NCI-H345 (cell line): ENCODE data around the gene PLAAT3.
"Not testable (repeated sequence)": the region's sequence is repeated elsewhere in the genome, so short reads cannot be mapped to it uniquely, and the experiment has no call there.

Experiments
- DNase-seq: peaks from one replicate; lab custom pipeline; 2025; lab: John Stamatoyannopoulos, UW

The PLAAT3 gene

DNA sequence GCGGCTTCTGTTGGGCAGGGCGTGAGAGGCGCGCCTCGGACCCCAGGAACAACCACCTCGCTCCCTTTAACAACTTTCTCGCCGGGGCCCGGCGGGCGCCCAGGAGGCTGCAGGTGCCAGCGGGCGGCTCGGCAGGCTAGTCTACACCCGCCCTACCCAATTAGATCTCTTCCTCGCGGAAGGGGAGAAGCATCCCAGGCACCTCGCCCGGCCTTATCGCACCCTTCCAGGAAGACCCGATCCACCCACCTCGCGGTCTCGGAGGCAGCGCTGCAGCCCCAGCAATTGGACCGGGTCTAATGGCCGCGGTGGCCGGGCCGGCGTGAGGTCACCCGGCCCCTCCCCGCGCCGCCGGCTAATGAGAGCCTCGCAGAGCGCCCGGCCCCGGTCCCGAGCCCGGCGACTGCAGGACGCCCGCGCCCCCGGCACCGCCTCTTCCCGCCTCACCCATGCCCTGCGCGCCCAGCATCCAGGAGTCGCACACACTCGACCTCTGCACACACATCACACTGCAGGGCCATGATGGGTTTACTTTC is at the start of gene PLAAT3:
Gene PLAAT3 (minus strand): TSS at position 298 of the 536 bp plus-strand sequence. CDS start 419 bp downstream, outside the sequence.
- peak; percentile 20 for DNase-seq

GRCh38 chr11:63663809-63664208 is 49.6 kb upstream of the PLAAT3 start:
- no peak for DNase-seq

GRCh38 chr11:63660972-63661371 is 46.7 kb upstream of the PLAAT3 start:
- DNase-seq = no peak

DNA sequence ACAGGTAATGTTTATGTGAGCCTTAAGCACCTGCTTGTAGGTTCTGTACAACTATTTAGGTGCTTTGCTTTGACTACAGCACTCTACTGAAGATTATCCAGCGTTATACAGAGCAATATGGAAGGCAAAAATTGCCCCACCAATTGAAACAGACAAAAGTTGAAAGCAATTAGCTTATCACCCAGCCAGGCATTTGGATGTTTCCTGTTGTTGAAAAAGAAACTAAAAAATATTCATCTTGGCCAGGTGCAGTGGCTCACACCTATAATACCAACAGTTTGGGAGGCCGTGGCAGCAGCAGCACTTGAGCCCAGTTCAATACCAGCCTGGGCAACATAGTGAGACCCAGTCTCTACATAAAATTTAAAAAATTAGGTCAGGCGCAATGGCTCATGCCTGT is 38.4 kb upstream of the PLAAT3 start:
- DNase-seq = no peak

- no peak for DNase-seq
Measured at GRCh38 chr11:63643205-63643604, 29.0 kb upstream of the PLAAT3 start.

- no peak for DNase-seq
Measured at GRCh38 chr11:63641727-63642126, 27.5 kb upstream of the PLAAT3 start.

GRCh38 chr11:63639199-63639832 is 25.1 kb upstream of the PLAAT3 start:
- DNase-seq = no peak

DNA sequence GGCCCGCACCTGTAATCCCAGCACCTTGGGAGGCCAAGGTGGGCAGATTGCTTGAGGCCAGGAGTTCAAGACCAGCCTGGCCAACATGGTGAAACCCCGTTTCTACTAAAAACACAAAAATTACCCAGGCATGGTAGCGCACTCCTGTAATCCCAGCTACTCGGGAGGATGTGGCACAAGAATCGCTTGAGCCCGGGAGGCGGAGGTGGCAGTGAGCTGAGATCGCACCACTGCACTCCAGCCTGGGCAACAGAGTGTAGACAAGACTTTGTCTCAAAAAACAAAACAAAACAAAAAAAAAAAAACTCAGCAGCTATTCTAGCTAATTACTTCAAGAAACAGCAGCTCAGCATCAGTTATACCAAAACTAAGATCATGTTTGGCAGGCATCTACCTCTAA is 24.2 kb upstream of the PLAAT3 start:
- not testable (repeated sequence) for DNase-seq

GRCh38 chr11:63635762-63636465 is 21.7 kb upstream of the PLAAT3 start:
- peak; percentile 18 for DNase-seq

DNA sequence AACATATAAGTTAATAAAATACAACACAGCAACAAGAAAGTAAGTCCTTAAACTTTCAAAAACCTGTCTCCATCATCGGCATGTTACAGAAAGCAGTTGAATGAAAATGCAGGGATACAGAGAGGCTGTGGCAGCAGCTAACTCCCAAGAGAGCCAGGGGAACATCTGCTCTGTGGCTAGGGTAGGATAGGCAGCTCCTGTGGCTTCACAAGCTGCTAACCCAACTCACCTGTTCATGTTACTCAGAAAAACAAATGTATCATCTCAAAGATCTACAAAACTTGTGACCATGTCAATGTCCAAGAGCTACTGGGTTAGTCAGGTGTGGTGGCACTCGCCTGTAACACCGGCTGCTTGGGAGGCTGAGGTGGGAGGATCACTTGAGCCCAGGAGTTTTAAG is 15.2 kb upstream of the PLAAT3 start:
- DNase-seq = no peak

DNA sequence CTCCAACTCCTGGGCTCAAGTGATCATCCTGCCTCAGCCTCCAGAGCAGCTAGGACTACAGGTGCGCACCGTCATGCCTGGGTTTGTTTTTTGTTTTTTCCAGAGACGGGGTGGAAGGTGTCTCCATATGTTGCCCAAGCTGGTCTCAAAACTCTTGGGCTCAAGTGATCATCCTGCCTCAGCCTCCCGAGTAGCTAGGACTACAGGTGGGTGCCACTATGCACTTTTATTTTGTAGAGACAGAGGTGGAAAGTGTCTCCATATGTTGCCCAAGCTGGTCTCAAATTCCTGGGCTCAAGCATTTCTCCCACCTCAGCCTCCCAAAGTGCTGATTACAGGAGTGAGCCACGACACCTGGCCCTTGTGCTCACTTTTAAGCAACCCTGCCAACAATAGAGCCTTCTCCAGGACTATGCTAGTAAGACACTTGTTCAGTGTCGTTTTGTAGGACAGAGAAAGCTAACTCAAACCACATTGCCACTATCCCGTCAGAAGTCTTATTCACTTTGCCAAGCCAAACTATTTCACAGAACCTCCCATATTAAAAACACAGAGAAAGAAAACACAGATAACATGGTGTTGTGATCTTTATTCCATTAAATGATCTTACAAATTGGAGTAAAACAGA is 9.4 kb upstream of the PLAAT3 start:
- DNase-seq = no peak

- DNase-seq = no peak
Measured at GRCh38 chr11:63622323-63622722, 8.1 kb upstream of the PLAAT3 start.

- DNase-seq = no peak
Measured at GRCh38 chr11:63621071-63621470, 6.8 kb upstream of the PLAAT3 start.

- no peak for DNase-seq
Measured at GRCh38 chr11:63619967-63620366, 5.7 kb upstream of the PLAAT3 start.

DNA sequence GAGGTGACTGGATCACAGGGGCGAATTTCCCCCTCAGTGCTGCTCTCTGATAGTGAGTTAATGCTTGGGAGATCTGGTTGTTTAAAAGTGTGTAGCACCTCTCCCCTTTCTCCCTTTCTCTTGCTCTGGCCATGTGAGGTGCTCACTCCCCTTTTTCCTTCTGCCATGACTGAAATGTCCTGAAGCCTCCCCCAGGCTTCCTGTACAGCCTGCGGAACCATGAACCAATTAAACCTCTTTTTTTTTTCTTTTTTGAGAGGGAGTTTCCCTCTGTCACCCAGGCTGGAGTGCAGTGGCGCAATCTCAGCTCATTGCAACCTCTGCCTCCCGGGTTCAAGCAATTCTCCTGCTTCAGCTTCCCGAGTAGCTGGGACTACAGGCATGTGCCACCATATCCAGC is 3.5 kb upstream of the PLAAT3 start:
- not testable (repeated sequence) for DNase-seq

GRCh38 chr11:63616953-63617352 is 2.7 kb upstream of the PLAAT3 start:
- DNase-seq = no peak

DNA sequence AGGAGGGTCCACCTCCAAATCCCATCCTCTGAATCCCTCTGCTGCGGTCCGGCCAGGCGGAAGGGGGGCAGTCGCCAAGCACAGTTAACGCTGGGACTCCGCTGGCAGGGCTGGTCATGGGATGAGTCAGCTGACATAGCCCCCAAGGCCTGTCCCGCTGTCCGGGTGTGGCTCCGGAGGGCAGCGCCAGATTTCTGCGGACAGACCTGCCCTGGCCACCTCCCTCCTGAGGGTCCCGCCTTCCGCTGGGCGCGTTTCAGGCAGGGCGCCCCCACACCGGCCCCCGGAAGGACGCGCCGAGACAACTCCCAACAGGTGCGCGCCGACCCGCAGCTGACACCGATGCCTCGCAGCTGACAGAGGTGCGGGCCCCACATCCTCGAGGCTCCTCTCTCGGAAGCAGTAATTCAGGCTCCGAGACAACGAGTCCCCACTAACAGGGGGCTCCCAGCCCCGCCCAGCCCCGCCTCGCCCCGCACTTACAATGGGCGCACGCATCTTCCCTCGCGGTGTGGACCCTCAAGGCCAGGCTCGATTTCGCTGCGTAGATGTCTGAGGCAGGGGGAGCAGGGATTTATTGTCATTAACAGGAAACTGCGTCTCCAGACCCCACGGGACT is 607 bp downstream of the PLAAT3 start:
- no peak for DNase-seq

DNA sequence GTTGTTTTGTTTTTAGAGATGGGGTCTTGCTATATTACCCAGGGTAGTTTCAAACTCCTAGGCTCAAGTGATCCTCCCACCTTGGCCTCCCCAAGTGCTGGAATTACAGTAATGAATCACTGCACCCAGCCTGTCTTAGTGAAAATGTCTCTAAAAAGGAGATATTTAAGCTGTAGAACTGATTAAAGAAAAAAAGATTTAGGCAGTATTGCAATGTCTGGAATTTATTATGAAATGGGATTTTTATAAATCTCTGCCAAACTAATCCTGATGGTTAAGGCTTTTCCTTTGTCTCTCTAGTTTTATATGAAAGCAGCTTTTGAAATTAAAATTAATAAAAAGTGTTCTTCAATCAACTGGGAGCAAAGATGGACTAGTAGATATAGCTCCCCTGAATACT is 2.1 kb downstream of the PLAAT3 start:
- no peak for DNase-seq

- DNase-seq = no peak
Measured at GRCh38 chr11:63611395-63611747, 2.9 kb downstream of the PLAAT3 start.

- DNase-seq = peak; percentile 64
Measured at GRCh38 chr11:63610604-63611394, 3.4 kb downstream of the PLAAT3 start.

DNA sequence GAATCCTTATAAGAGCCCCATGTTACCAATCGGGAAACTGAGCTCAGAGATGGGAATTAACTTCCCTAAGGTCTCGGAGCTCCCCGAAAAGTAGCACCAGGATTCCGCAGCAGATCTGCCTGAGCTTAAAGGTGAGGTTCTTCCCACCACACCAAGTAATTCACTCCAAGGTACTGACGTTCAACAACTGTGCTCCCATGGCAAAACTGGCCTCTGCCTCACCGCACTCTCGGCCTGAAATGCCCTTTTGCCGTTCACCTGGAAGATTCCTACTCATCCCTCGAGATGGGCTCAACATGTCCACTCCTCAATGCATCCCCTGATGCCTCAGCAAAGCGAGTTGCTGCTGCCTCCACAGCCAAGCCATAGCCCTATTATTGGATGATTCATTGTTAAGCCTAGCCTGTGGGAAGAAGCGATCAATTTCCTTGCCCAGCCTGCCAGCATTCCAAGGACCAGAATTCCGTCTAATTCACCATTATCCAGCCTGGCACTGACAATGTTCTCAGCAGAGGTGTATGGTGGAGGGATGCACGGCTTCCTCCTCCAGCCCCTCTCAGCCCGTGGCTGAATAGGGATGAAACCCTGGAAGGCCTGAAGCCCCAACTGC is 4.2 kb downstream of the PLAAT3 start:
- DNase-seq = no peak
